HG03378 (cell line): ENCODE data around the gene KIAA0513.
A peak's percentile ranks its signal among the peaks of the same experiment; 100 is the strongest.

Experiments used
- ATAC-seq: cut with Tn5 transposase; IDR thresholded peaks from one replicate; pipeline ENCODE4 v1.9.1; 2021; ENCODE audit warnings: mild to moderate bottlenecking, moderate library complexity; ENCODE audit not compliant: unreplicated experiment

The KIAA0513 gene

GRCh38 chr16:85004587-85005205, 22.9 kb upstream of the KIAA0513 start:
- no peak for ATAC-seq

GRCh38 chr16:85005285-85006069, 22.1 kb upstream of the KIAA0513 start:
- ATAC-seq = no peak

DNA sequence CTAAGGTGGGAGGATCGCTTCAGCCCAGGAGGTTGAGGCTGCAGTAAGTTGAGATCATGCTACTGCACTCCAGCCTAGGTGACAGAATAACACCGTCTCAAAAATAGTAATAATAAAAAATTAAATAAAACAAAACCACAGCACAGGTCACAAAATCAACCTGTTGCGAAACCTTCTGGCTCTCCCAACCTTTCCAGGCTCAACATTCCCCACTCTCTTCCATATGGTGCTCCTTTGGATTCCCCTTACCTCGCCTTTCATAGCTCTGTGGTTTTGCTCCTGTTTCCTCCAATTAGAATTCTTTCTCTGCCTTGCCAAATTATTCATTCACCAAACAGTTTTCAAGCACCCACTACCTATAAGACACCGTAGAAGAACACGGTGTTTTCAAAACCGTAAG, 21.0 kb upstream of the KIAA0513 start:
- ATAC-seq = no peak

- no peak for ATAC-seq
These were observed 19.9 kb upstream of the KIAA0513 start for GRCh38 chr16:85007496-85008214.

- ATAC-seq = no peak
These were observed 19.3 kb upstream of the KIAA0513 start for GRCh38 chr16:85008271-85008670.

DNA sequence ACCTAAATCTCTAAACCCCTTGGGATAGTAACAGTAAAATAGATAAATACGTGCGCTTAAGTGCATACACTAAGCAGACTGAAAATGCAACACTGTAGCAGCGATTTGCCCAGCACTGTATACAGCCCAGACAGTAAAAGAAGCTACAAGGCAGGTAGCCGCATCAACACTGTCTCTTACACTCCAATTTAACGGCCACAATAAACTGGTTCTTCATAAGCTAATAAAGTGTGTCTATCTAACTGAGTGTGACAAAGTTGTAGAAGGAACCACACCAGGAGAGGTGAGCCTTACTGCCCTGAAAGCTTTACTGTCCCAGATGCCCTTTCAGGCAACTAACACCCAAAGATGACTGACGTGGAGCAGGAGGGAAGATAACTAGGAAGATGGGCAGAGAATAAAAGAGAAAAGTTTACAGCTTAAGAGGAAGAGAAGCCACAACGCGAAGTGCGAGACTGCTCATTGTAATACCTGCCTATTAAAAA, 17.1 kb upstream of the KIAA0513 start:
- no peak for ATAC-seq

GRCh38 chr16:85010931-85011845, 16.4 kb upstream of the KIAA0513 start, which contains the start of gene ZDHHC7:
Gene ZDHHC7, minus strand, starts transcription at chr16:85011535. Its CDS starts 20,917 bp downstream, at chr16:84990618.
- peak; percentile 65 for ATAC-seq

- ATAC-seq = no peak
These were observed 15.7 kb upstream of the KIAA0513 start for GRCh38 chr16:85011846-85012284.

GRCh38 chr16:85014311-85014710, 13.3 kb upstream of the KIAA0513 start:
- no peak for ATAC-seq

DNA sequence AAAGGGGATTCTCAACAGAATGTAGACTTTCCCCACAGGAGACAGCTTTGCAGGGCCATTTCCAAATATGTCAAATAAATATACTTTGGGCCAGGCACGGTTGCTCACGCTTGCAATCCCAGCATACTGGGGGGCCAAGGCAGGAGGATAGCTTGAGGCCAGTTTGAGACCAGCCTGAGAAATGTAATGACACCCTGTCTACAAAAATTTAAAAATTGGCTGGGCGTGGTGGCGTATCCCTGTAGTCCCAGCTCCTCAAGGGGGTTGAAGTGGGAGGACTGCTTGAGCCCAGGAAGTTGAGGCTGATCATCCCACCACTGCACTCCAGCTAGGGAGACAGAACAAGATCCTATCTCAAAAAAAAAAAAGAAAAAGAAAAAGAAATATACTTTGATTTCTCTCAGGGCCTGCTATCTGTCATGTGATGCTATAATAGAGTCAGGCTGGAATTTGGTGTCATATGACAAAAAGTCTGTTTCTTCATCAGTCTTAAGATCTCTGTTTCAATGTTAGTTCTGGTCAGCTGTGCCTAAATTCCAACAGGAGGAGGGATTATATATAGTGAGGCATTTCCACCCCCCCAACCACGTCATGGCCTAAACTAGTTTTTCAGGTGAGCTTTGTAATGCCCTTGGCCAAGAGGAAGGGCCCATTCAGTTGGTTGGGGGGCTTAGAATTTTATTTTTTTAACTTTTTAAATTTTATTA, 12.0 kb upstream of the KIAA0513 start:
- ATAC-seq = no peak

- ATAC-seq = no peak
These were observed 10.4 kb upstream of the KIAA0513 start for GRCh38 chr16:85017151-85017550.

GRCh38 chr16:85017633-85018032, 10.0 kb upstream of the KIAA0513 start:
- no peak for ATAC-seq

GRCh38 chr16:85018529-85019236, 8.9 kb upstream of the KIAA0513 start:
- no peak for ATAC-seq

DNA sequence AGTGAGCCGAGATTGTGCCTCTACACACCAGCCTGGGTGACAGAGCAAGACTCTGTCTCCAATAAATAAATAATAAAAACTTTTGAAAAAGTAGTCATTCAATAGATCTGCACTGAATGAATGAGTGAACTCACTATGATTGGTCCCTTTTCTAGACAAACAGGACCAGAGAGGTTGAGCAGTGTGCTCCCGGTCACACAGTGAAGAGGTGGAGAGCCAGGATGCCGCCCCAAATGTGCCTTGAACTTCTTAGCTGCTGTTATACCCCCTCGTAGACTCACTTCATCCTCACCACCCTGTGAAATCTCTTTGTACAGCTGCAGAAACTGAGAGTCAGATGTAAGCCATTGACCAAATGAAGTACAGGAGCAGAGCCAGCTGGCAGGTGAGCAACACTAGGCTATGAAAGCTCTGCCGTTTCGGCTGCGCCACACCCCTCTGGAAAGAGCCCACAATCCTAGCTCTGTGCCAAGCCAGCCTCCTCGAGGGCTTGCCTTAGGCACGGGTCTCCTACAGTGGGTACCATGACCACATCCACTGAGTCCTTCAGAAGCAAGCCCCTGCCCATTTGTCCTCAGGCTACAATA, 7.8 kb upstream of the KIAA0513 start:
- no peak for ATAC-seq

DNA sequence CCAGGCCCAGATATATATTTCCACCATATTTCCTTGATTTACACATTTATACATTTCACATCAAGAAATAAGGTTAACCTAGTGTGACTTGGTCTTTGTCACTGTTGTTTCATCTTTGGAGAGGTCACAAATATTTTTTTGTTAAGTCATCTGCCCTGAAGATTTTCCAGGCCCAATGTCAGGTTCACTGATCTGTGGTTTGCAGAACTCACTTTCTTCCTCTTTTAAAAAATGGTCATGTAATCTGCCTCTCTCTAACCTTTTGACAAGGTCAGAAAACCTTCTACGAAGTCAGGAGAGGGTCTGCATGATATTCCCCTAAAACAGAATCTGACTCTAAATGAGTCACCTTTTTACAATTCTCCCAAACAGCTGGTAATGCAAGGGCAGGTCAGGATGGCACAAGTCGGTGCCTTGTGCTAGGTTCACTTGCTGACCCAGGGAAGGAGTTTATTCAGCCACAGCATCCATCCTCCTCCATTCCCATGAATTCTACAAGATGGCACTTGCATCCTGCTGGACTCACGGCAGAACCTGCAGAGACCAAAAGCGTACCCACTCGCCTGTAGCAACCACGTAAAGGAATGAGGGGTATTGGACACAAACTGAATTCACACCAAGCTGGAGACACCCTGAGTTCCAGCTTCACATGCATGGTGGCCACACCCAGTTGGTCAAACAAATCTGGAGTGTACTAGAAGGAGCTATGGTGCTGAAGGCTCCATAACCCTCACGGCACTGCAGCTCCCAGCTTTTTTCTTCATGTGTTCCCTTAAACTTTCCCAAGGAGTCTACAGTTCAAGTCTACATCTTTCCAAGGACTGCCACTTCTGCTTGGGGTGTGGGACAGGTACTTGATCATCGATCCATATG, 1.6 kb upstream of the KIAA0513 start:
- ATAC-seq = no peak

DNA sequence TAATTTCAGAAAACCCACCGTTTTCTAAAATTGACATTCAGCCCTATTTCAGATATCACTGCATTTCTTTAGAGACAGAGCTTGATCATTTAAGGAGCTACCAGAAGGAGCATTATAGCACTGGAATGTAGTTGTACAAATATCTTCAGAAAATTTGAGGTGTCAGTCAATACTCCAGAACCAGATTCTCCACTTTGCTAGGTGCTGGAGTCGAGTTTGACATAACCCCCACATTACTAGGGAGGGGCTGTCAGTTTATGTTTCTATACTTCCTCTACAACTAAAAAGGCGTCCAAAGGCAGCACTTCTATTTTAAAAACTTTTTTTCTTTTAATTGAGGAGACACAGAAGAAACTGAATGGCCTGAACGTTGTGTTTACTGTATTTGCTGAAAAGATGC, 892 bp upstream of the KIAA0513 start:
- no peak for ATAC-seq

DNA sequence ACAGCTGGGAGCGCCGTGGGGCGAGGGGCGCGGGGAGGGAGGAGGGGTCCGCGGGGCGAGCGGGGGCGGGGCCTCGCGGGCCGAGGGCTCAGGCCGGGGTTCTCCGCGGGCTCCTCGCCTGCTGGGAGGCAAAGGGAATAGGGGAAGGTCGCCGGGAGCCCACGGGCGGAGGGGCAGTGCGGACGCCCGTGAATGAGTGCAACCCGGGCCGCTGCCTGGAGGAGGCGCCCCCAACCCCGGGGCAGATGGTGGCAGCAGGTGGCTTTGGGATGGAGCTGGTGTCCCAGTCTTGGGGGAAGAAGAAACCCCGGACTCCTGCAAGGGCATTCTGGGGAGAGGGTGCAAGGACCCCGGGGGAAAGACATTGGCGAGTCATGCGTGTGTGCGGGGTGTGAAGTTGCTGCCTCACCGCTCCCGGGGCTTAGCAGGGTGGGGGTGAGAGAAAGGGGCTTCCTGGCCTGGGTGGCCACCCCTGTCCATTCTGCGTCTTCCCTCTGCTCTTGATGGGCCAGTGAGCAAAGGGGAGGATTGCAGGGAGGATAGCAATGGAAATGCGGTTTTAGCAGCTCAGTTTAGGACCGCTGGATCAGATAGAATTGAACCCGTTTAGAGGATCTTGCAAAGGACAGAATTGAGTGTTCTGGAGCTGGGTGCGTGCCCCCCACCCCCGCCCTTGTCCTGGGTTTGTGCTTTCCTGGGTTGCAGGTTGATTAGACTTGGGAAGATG, 526 bp downstream of the KIAA0513 start:
- peak; percentile 10 for ATAC-seq
